Stimulated activated CD4-positive, alpha-beta T cell treated with anti-CD3 and anti-CD28 coated beads, Interleukin-4, amount 100 ng/mL, for 4 hours (primary cell): ENCODE results near the gene KCNJ8.
"Not testable (repeated sequence)": the region's sequence is repeated elsewhere in the genome, so short reads cannot be mapped to it uniquely, and the experiment has no call there.

ENCODE experiments used
- DNase-seq, 2 experiments: peaks; one replicate each; pipeline ENCODE4 v3.0.0-alpha.2; 2020

KCNJ8 gene

GRCh38 chr12:21782723-21783122 is 8.2 kb upstream of the KCNJ8 start:
- not testable (repeated sequence) for DNase-seq

GRCh38 chr12:21780786-21781185 is 6.3 kb upstream of the KCNJ8 start:
- DNase-seq: no peak

DNA sequence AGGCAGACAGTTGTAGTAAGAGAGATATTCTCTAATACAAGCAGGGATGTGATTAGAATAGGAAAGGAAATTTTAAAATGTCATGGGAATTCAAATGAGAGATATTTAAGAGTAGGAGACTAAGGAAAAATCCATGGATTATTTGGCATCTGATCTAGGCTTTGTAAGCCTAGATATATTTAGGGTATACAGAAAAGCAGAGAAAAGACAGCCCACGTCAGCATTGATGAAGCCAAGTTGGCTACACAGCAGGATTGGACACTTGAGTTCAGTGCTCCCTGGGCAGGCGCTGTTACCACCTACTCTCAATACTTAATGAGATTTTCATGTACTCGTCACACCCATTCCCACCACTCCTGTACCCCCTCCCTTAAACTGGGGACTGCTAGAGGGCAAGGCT is 1.7 kb upstream of the KCNJ8 start:
- no peak for DNase-seq

DNA sequence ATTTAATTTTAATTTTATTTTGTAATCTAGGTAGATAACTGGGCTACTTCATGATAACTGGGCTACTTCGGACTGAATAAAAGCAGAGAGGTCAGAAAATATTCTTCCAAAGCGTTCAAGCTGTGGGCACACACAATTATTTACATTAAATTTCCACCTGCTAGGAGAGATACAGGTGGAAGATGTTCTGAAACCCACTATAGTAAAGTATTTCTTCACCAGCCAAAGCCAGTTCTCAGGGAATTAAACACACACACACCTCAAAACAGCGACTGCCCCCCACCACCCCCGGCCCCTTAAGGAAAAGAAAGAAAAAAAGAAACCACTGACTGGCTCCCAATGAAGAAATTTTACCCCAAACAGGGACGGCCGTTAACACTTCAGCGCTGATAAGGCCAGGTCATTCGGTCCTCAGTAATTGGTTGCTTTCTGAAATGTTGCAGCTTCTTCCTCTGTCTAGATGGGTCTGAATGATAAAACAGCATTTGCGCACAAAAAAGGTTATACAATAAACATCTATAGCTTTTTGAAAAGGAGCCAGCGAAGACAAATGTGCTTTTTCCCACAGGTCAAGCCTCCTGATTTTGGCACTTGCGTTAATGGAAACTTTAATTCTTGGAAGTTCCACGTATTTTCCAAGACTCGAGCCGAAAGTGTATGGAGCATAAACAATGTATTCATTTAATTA is 771 bp upstream of the KCNJ8 start:
- no peak for DNase-seq

DNA sequence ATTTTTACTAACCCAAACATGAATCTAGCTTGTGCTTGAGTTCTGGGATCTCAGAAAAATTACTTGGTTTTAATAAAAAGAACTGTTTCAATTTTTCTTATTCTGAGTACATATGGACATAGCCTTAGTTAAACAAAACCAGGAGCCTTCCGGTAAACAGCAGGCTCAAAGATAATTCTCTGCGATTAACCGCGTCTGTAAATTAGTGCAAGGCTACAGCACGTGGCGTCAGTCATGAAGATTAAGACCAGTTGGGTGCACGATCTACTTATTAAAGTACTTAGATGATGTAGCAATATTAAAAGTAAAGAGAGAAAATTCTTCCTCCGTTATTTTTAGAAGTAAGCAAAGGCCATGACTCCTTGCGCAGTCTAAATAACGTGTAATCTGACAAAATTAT is 700 bp downstream of the KCNJ8 start:
- DNase-seq: no peak

DNA sequence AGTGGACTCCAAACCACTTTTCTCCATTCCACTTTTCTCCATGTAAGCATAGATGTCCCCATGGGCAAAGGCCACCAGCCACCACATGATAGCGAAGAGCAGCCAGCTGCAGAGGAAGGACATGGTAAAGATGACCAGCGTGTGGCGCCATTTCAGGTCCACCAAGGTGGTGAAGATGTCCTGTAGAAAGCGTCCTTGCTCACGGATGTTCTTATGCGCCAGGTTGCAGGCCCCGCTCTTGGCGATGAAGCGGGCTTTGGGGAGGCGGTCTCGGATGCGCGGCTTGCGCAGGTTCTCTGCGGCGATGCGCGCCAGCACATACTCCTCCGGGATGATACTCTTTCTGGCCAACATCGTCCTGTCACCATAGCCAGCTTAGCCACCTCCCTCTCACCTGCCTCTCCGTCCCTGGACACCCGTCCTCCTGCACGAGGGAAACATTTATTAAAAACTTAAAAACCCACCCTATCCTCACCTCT is 1.2 kb downstream of the KCNJ8 start:
- DNase-seq: no peak

- no peak for DNase-seq
Measured at GRCh38 chr12:21771311-21771710, 3.2 kb downstream of the KCNJ8 start.

DNA sequence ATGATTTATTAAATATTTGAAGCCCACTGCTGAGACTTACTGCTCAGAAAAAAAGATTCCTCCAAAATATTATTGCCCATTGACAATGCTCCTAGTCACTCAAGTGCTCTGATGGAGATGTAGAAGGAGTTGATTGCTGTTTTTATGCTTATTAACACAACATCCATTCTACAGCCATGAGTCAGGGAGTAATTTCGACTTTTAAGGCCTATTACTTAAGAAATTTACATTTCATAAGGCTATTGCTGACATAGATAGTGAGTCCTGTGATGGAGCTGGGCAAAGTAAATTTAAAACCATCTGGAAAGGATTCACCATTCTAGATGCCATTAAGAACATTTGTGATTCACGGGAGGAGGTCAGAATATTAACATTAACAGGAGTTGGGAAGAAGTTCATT is 5.2 kb downstream of the KCNJ8 start:
- DNase-seq: no peak

DNA sequence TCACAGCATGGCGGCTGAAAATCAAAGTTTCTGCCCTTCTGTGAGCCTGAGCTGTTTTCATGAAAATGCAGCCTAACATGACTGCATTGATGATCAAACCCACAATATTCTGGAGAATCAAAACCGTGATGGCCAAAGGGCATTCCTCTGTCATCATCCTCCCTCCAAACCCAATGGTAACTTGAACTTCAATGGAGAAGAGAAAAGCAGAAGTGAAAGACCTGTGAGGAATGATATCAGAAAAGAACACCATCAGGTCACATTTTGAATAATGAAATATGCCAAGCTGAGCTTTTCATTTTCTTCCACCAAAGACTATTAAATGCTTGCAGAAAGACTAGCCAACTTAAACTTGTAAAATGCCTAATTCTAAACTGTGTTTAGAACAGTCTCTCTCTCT is 8.1 kb downstream of the KCNJ8 start:
- no peak for DNase-seq

GRCh38 chr12:21764950-21765349 is 9.6 kb downstream of the KCNJ8 start:
- DNase-seq: no peak

DNA sequence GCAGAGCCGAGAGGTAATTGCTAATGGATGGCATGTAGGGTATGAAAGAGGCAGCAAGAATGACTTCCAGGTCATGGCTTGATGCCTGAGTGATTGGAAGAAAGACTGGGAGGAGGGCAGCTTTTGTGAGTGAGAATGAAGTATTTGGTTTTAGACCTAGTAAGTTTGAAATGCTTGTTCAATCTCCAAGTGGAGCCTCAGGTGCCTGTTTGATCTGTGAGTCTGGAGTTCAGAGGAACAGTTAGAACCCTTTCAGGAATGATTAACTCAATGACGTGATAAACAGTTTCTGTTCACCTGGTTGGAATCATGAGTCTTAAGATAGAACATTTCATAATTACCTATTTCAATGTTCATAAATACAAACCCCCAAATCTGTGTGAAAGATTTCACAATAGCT is 10.4 kb downstream of the KCNJ8 start:
- no peak for DNase-seq

- DNase-seq: no peak
Measured at GRCh38 chr12:21763531-21763930, 11.0 kb downstream of the KCNJ8 start.

DNA sequence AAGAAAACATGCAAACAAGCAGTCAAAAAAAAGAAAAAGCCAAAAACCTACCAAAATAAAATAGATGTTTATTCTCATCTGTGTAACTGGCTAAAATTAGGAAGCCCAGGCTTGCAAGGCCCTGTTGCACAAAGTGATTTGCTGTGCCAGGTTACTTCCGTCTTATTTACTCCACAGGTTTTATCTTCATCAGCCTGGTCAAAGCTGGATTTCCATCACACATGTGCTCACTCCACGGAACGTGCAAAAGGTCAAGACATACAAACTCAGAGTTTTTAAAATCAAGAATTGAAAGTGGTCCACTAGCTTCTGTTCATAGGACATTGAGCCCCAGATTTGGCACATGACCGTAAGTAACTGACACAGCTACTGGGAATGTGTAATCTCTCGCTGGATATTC is 14.8 kb downstream of the KCNJ8 start:
- DNase-seq: no peak

GRCh38 chr12:21757735-21758134 is 16.8 kb downstream of the KCNJ8 start:
- DNase-seq: no peak

- DNase-seq: no peak
Measured at GRCh38 chr12:21756699-21757098, 17.8 kb downstream of the KCNJ8 start.

DNA sequence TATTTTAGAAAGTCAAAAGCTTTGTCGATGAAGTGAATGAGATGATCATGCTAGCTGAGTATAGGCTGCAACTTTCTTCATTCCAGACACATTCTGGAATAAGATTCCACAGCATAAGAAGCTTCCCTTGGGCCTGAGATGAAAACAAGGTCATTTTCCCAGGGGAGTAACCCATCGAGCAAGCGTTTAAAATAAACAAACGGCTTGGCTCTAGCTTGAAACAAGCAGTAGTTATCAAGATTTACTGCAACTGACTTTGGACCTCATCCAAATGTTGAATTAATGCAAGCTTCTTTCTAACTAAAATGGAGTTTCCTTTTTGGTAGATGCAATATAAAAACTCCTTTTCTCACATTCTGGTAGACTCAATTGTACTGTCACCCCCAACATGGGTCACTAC is 23.0 kb downstream of the KCNJ8 start:
- no peak for DNase-seq

- no peak for DNase-seq
Measured at GRCh38 chr12:21745258-21745657, 29.2 kb downstream of the KCNJ8 start.

- no peak for DNase-seq
Measured at GRCh38 chr12:21731144-21731543, 43.4 kb downstream of the KCNJ8 start.

GRCh38 chr12:21725731-21726130 is 48.8 kb downstream of the KCNJ8 start:
- no peak for DNase-seq

GRCh38 chr12:21718944-21719650 is 55.4 kb downstream of the KCNJ8 start:
- DNase-seq: no peak

DNA sequence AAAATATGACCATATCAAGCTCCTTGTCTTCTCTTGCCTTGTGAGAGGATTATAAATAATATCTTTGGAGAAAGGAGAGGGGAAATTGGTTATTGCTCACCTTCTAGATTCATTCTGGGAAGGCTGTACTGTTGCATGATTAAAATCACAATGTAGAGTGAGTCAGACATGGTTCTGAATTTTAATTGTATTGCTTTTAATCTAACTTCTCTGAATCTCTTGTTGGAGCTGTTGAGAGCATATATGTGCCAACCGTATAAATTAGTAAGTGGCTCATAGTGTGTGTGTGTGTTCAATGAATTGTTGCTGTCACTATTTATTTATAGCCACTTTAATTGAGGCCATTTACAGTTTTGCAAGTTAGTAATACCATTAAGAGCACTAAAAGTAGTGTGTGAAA is 56.1 kb downstream of the KCNJ8 start:
- no peak for DNase-seq

- DNase-seq: no peak
Measured at GRCh38 chr12:21717767-21718166, 56.7 kb downstream of the KCNJ8 start.

DNA sequence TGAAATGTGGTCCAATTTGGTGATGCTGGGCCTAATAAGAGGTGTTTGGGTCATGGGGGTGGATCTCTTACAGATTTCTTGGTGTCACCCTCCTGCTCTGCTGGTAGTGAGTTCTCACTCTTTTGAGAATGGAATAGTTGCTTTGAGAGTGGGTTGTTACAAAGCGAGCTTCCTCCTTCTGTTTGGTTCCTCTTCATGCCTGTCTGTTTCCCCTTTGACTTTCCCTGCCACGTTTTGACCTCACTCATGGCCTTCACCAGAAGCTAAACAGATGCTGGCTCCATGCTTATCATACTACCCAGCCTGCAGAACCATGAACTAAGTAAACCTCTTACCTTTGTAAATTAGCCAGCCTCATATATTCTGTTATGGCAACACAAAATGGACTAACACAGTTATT is 59.1 kb downstream of the KCNJ8 start:
- no peak for DNase-seq
